Activated naive CD4-positive, alpha-beta T cell treated with anti-CD3 and anti-CD28 coated beads for 36 hours (primary cell): ENCODE results near the gene SPAG16. TPM values are rescaled to one million over a fixed set of nuclear protein-coding genes. Genes with fewer than 3 reads are reported as not detected.
"Not testable (repeated sequence)": the region's sequence is repeated elsewhere in the genome, so short reads cannot be mapped to it uniquely, and the experiment has no call there.

Experiments
- CTCF ChIA-PET: fragments of 350-600 bp; sonication (Branson Sonifier 250); formaldehyde crosslinking; loops from one replicate; lab custom pipeline; 2021; ENCODE audit warnings: antibody characterized with exemption; lab: Charles Lee
- DNase-seq: peaks from one replicate; pipeline ENCODE4 v3.0.0-alpha.2; 2020
- H3K27ac Mint-ChIP-seq: one replicate; pipeline ENCODE4 v1.8.0; 2021; ENCODE audit warnings: mild to moderate bottlenecking, mixed read lengths
- H3K27me3 Mint-ChIP-seq: one replicate; pipeline ENCODE4 v1.8.0; 2021; ENCODE audit warnings: low read depth, mixed read lengths
- H3K36me3 Mint-ChIP-seq: one replicate; pipeline ENCODE4 v1.8.0; 2021; ENCODE audit warnings: low read depth, mixed read lengths
- H3K4me1 Mint-ChIP-seq: one replicate; pipeline ENCODE4 v1.8.0; 2021; ENCODE audit warnings: low read depth, mixed read lengths
- H3K4me3 Mint-ChIP-seq: one replicate; pipeline ENCODE4 v1.8.0; 2021; ENCODE audit warnings: mild to moderate bottlenecking, moderate library complexity, mixed read lengths
- H3K9me3 Mint-ChIP-seq: one replicate; pipeline ENCODE4 v1.8.0; 2021; ENCODE audit warnings: mixed read lengths
- intact Hi-C: fragments of 100-400 bp; cut with micrococcal nuclease; formaldehyde crosslinking; loops from one replicate; pipeline ENCODE4 v1.15.1; 2023
- total RNA-seq, 2 experiments: library from RNA; stranded (reverse); gene quantifications; one replicate each; pipeline ENCODE4 v1.2.3, GENCODE V29; 2021

SPAG16 gene
- total RNA-seq, 2 experiments from 2014 or later, result 8.4 to 8.8 TPM

- CTCF ChIA-PET, result interaction anchor here (0.6 kb wide), 1 partner anchor 243 kb away, joined by 4 read pairs; no protein-coding TSS in a partner anchor
- H3K27ac Mint-ChIP-seq, H3K4me3 Mint-ChIP-seq, DNase-seq, intact Hi-C loops, H3K4me1 Mint-ChIP-seq, H3K9me3 Mint-ChIP-seq, H3K27me3 Mint-ChIP-seq, H3K36me3 Mint-ChIP-seq: not testable (repeated sequence)
These were observed 417.1 kb downstream of the SPAG16 start for GRCh38 chr2:213701365-213701764.

- H3K27me3 Mint-ChIP-seq, result no peaks in the 10 kb centered on the region
- no peak overlapping the region for H3K27ac Mint-ChIP-seq
- CTCF ChIA-PET, result no interaction called here
- intact Hi-C loops, result no loop called here
- H3K4me3 Mint-ChIP-seq, result no peak overlapping the region
- H3K4me1 Mint-ChIP-seq, result no peaks in the 10 kb centered on the region
- no peaks in the 10 kb centered on the region for H3K36me3 Mint-ChIP-seq
- DNase-seq, result no peak
- no peaks in the 10 kb centered on the region for H3K9me3 Mint-ChIP-seq
These were observed 419.3 kb downstream of the SPAG16 start for GRCh38 chr2:213703406-213704098.

GRCh38 chr2:213710164-213710563, 425.9 kb downstream of the SPAG16 start:
- H3K9me3 Mint-ChIP-seq, result no peaks in the 10 kb centered on the region
- CTCF ChIA-PET, result no interaction called here
- no peaks in the 10 kb centered on the region for H3K4me1 Mint-ChIP-seq
- H3K27ac Mint-ChIP-seq, result no peak overlapping the region
- intact Hi-C loops, result no loop called here
- DNase-seq, result no peak
- no peaks in the 10 kb centered on the region for H3K36me3 Mint-ChIP-seq
- no peak overlapping the region for H3K4me3 Mint-ChIP-seq
- no peaks in the 10 kb centered on the region for H3K27me3 Mint-ChIP-seq

- CTCF ChIA-PET, H3K27ac Mint-ChIP-seq, H3K27me3 Mint-ChIP-seq, H3K4me3 Mint-ChIP-seq, DNase-seq, H3K4me1 Mint-ChIP-seq, intact Hi-C loops, H3K36me3 Mint-ChIP-seq, H3K9me3 Mint-ChIP-seq: not testable (repeated sequence)
These were observed 434.1 kb downstream of the SPAG16 start for GRCh38 chr2:213718411-213718810.

GRCh38 chr2:213722565-213722964, 438.3 kb downstream of the SPAG16 start:
- no peak overlapping the region for H3K27ac Mint-ChIP-seq
- CTCF ChIA-PET, result no interaction called here
- H3K9me3 Mint-ChIP-seq, result peaks cover 4% of the 10 kb centered on the region
- intact Hi-C loops, result no loop called here
- no peaks in the 10 kb centered on the region for H3K27me3 Mint-ChIP-seq
- no peaks in the 10 kb centered on the region for H3K4me1 Mint-ChIP-seq
- H3K36me3 Mint-ChIP-seq, result no peaks in the 10 kb centered on the region
- H3K4me3 Mint-ChIP-seq, result no peak overlapping the region
- no peak for DNase-seq

- no peak overlapping the region for H3K27ac Mint-ChIP-seq
- no peaks in the 10 kb centered on the region for H3K27me3 Mint-ChIP-seq
- intact Hi-C loops, result no loop called here
- no peaks in the 10 kb centered on the region for H3K36me3 Mint-ChIP-seq
- no peaks in the 10 kb centered on the region for H3K4me1 Mint-ChIP-seq
- CTCF ChIA-PET, result no interaction called here
- DNase-seq, result no peak
- H3K4me3 Mint-ChIP-seq, result no peak overlapping the region
- peaks cover 4% of the 10 kb centered on the region for H3K9me3 Mint-ChIP-seq
These were observed 438.8 kb downstream of the SPAG16 start for GRCh38 chr2:213723041-213723560.

GRCh38 chr2:213723707-213724106, 439.4 kb downstream of the SPAG16 start:
- no peak for DNase-seq
- Mint-ChIP-seq H3K27ac (no peak overlapping the region), H3K36me3 (no peaks in the 10 kb centered on the region), H3K4me3 (no peak overlapping the region), H3K9me3 (peaks cover 4% of the 10 kb centered on the region), H3K4me1 (no peaks in the 10 kb centered on the region), H3K27me3 (no peaks in the 10 kb centered on the region)
- intact Hi-C loops, result no loop called here
- CTCF ChIA-PET, result no interaction called here

- Mint-ChIP-seq H3K27me3 (no peaks in the 10 kb centered on the region), H3K4me1 (no peaks in the 10 kb centered on the region), H3K4me3 (no peak overlapping the region), H3K36me3 (no peaks in the 10 kb centered on the region), H3K9me3 (no peaks in the 10 kb centered on the region), H3K27ac (no peak overlapping the region)
- no peak for DNase-seq
- intact Hi-C loops, result no loop called here
- CTCF ChIA-PET, result no interaction called here
These were observed 441.8 kb downstream of the SPAG16 start for GRCh38 chr2:213726101-213726500.

- DNase-seq, result no peak
- H3K4me3 Mint-ChIP-seq, result no peak overlapping the region
- no peaks in the 10 kb centered on the region for H3K4me1 Mint-ChIP-seq
- intact Hi-C loops, result no loop called here
- peaks cover 4% of the 10 kb centered on the region for H3K9me3 Mint-ChIP-seq
- no peaks in the 10 kb centered on the region for H3K36me3 Mint-ChIP-seq
- no peak overlapping the region for H3K27ac Mint-ChIP-seq
- H3K27me3 Mint-ChIP-seq, result no peaks in the 10 kb centered on the region
- CTCF ChIA-PET, result interaction anchor here (0.7 to 1.0 kb wide), 2 partner anchors 32 to 365 kb away, joined by 3 to 4 read pairs; no protein-coding TSS in a partner anchor
These were observed 449.6 kb downstream of the SPAG16 start for GRCh38 chr2:213733893-213734292.

GRCh38 chr2:213740453-213740852, 456.2 kb downstream of the SPAG16 start:
- no peak overlapping the region for H3K4me3 Mint-ChIP-seq
- intact Hi-C loops, result no loop called here
- DNase-seq, result no peak
- H3K27me3 Mint-ChIP-seq, result no peaks in the 10 kb centered on the region
- H3K36me3 Mint-ChIP-seq, result no peaks in the 10 kb centered on the region
- no peaks in the 10 kb centered on the region for H3K4me1 Mint-ChIP-seq
- H3K9me3 Mint-ChIP-seq, result no peaks in the 10 kb centered on the region
- no peak overlapping the region for H3K27ac Mint-ChIP-seq
- CTCF ChIA-PET, result no interaction called here

GRCh38 chr2:213751446-213751845, 467.2 kb downstream of the SPAG16 start:
- CTCF ChIA-PET, result interaction anchor here (0.6 kb wide), 1 partner anchor 901 kb away, joined by 5 read pairs; no protein-coding TSS in a partner anchor
- Mint-ChIP-seq H3K36me3 (no peaks in the 10 kb centered on the region), H3K27me3 (no peaks in the 10 kb centered on the region), H3K4me3 (no peak overlapping the region), H3K4me1 (no peaks in the 10 kb centered on the region), H3K27ac (no peak overlapping the region), H3K9me3 (no peaks in the 10 kb centered on the region)
- DNase-seq, result no peak
- intact Hi-C loops, result no loop called here

- DNase-seq, result no peak
- CTCF ChIA-PET, result interaction anchor here (0.5 kb wide), 1 partner anchor 32 kb away, joined by 7 read pairs; no protein-coding TSS in a partner anchor
- Mint-ChIP-seq H3K27me3 (no peaks in the 10 kb centered on the region), H3K36me3 (no peaks in the 10 kb centered on the region), H3K9me3 (no peaks in the 10 kb centered on the region), H3K4me3 (no peak overlapping the region), H3K4me1 (no peaks in the 10 kb centered on the region), H3K27ac (no peak overlapping the region)
- intact Hi-C loops, result no loop called here
These were observed 468.3 kb downstream of the SPAG16 start for GRCh38 chr2:213752575-213752974.

GRCh38 chr2:213757525-213757924, 473.3 kb downstream of the SPAG16 start:
- DNase-seq, result no peak
- Mint-ChIP-seq H3K9me3 (peaks cover 2% of the 10 kb centered on the region), H3K27ac (no peak overlapping the region), H3K4me1 (no peaks in the 10 kb centered on the region), H3K36me3 (no peaks in the 10 kb centered on the region), H3K4me3 (no peak overlapping the region), H3K27me3 (no peaks in the 10 kb centered on the region)
- intact Hi-C loops, result no loop called here
- CTCF ChIA-PET, result no interaction called here
